Ovary (tissue), 10 donors: ENCODE results near the gene ANO7. TPM values are rescaled to one million over a fixed set of nuclear protein-coding genes. Genes with fewer than 3 reads are reported as not detected.

Source experiments
- DNase-seq, 5 donors: peaks; one replicate each; pipeline ENCODE4 v3.0.0-alpha.2; 2019 to 2020
- H3K27ac ChIP-seq, 2 donors: fragments of 200-600 bp; one replicate each; pipeline versions ENCODE4 v1.5.1 to v1.8.0; 2019 to 2022
- H3K27me3 ChIP-seq: fragments of 200-600 bp; one replicate; pipeline ENCODE4 v1.8.0; 2022
- H3K36me3 ChIP-seq: fragments of 200-600 bp; sonication (generic); one replicate; pipeline ENCODE4 v1.5.1; 2019
- H3K4me1 ChIP-seq: one replicate; pipeline ENCODE4 v1.8.1; 2013; ENCODE audit warnings: mild to moderate bottlenecking, moderate library complexity; ENCODE audit not compliant: insufficient read depth
- H3K4me3 ChIP-seq: fragments of 200-600 bp; sonication (generic); one replicate; pipeline ENCODE4 v1.5.1; 2017
- H3K9me3 ChIP-seq, 2 donors: fragments of 200-600 bp in 1 of 2; sonication (generic) in 1 of 2; one replicate each; pipeline versions ENCODE4 v1.5.1 to v1.8.1; 2013 to 2019; ENCODE audit warnings: mild to moderate bottlenecking in 1 of 2, moderate library complexity in 1 of 2
- CTCF ChIP-seq, 3 donors: fragments of 450-650 bp in 2 of 3; fragments of 200-600 bp in 1 of 3; IDR thresholded peaks; one replicate each; pipeline versions ENCODE4 v1.5.1 to v1.8.0; 2016 to 2022; ENCODE audit warnings: antibody characterized with exemption in 3 of 3, mild to moderate bottlenecking in 1 of 3
- EP300 ChIP-seq: sonication (generic); formaldehyde crosslinking; IDR thresholded peaks from one replicate; pipeline ENCODE4 v1.6.1; 2017; ENCODE audit warnings: antibody characterized with exemption
- POLR2A ChIP-seq: fragments of 450-650 bp; IDR thresholded peaks from one replicate; pipeline ENCODE4 v1.6.1; 2017; ENCODE audit warnings: antibody characterized with exemption, mild to moderate bottlenecking, moderate library complexity
- WGBS, 3 donors: extraction: QIAGEN DNeasy Blood & Tissue Kit in 1 of 3; methylation state at CpG; one replicate each; pipeline versions ENCODE4 v1.1.5 to v1.1.7; 2013 to 2017; 5-methylcytosine and 5-hydroxymethylcytosine counted together
- intact Hi-C, 4 donors: fragments of 100-400 bp; cut with DNase I; formaldehyde crosslinking; loops; one replicate each; pipeline versions ENCODE4 v1.11.0 to v1.15.1; 2022 to 2023
- long read RNA-seq, 3 donors: library from polyadenylated mRNA in 2 of 3; unstranded in 2 of 3; transcript quantifications; one replicate each; pipeline ENCODE4 v2.0.0 and lab custom pipeline, GENCODE V29; 2021 to 2026
- polyA plus RNA-seq, 2 donors: library from polyadenylated mRNA; stranded (reverse); fragments of 200-250 nt in 1 of 2; fragments of 350-450 nt in 1 of 2; fragmentation: Illumina TruSeq in 1 of 2; extraction: RNeasy Lipid Tissue Mini Kit (QIAGEN cat#74804) in 1 of 2; gene quantifications; one replicate each; pipeline ENCODE4 v1.2.3, GENCODE V29; 2013 to 2014
- total RNA-seq, 7 donors: library from RNA; depleted of rRNA in 2 of 7; stranded (reverse); fragments of >200 nt in 2 of 7; fragmentation: NEBNext Ultra II Directional in 3 of 7; extraction: Animal tissue kit (Norgen Biotek cat#: 25700) in 3 of 7; gene quantifications; one replicate each; pipeline versions ENCODE4 v1.1.0 to v1.2.4, GENCODE V29; 2016 to 2023
- donor health status: DM: no; HTN: no; CAD: no; lungs with moderate emphysema.
- donor health status: DM: no; HTN: no; CAD: no.
- donor health status: Bipolar disorder and iron deficiency.
- donor health status: DM: yes; HTN: yes; CAD: no.
- donor health status: DM: no; HTN: no; CAD: no.
- donor health status: DM: yes; HTN: yes; CAD: no.

The ANO7 gene
- total RNA-seq (1 to 10 TPM in 6 of 7 donors, under 1 TPM in 1; 0.92 to 6.5 (median 2.2) TPM), polyA plus RNA-seq (1 to 10 TPM in 1 of 2 donors, under 1 TPM in 1; 0.87 to 2.0 TPM)
- long read RNA-seq, donor 1, partial matches to known transcripts, result 0 of 42 reads
- long read RNA-seq, donor 1, other reads (novel, unspliced or antisense), result 42 of 42 reads
- long read RNA-seq, donor 2, partial matches to known transcripts, result 0 of 3 reads
- long read RNA-seq, donor 2, other reads (novel, unspliced or antisense), result 0 of 3 reads
- long read RNA-seq, donor 3, partial matches to known transcripts, result 0 of 3 reads
- long read RNA-seq, donor 3, other reads (novel, unspliced or antisense), result 3 of 3 reads

- WGBS, 3 donors, result 63 to 72% (median 67%) methylated on average over 21 of the region's 21 CpGs
- TF ChIP-seq CTCF (IDR thresholded peaks at IDR 0.05), result no peak
- no peak for TF ChIP-seq EP300
- TF ChIP-seq POLR2A, result no peak
- Histone ChIP-seq H3K27ac (no peak within 1 kb of the TSS), H3K4me1 (no peaks in the 10 kb centered on the region), H3K36me3 (no peaks in the 10 kb centered on the region), H3K27me3 (no peaks in the 10 kb centered on the region), H3K9me3 (no peaks in the 10 kb centered on the region), H3K4me3 (no peak within 1 kb of the TSS)
- DNase-seq, result no peak
- intact Hi-C loops, result no loop called here
Observed at GRCh38 chr2:241188361-241189092, at the start of gene ANO7. ANO7 (plus strand) TSS chr2:241188677; CDS start chr2:241190064, 1,387 bp downstream.

GRCh38 chr2:241139531-241140444 is 48.7 kb upstream of the ANO7 start:
- H3K36me3 ChIP-seq, result no peaks in the 10 kb centered on the region
- WGBS, 3 donors, result 95% methylated on average over 24 of the region's 24 CpGs
- no peaks in the 10 kb centered on the region for H3K27me3 ChIP-seq
- peak in 1 of 5 donors; percentile 21 for DNase-seq
- TF ChIP-seq CTCF (IDR thresholded peaks at IDR 0.05), result no peak
- no peak for TF ChIP-seq POLR2A
- TF ChIP-seq EP300, result no peak
- no peaks in the 10 kb centered on the region for H3K9me3 ChIP-seq
- no peaks in the 10 kb centered on the region for H3K4me1 ChIP-seq
- H3K27ac ChIP-seq, result no peak overlapping the region
- intact Hi-C loops, result no loop called here
- H3K4me3 ChIP-seq, result no peak overlapping the region

- no peak for TF ChIP-seq EP300
- TF ChIP-seq CTCF (IDR thresholded peaks at IDR 0.05), result no peak
- TF ChIP-seq POLR2A, result no peak
- 93 to 95% (median 93%) methylated on average over 10 of the region's 10 CpGs for WGBS, 3 donors
- H3K9me3 ChIP-seq, result no peaks in the 10 kb centered on the region
- no peaks in the 10 kb centered on the region for H3K36me3 ChIP-seq
- H3K4me1 ChIP-seq, result no peaks in the 10 kb centered on the region
- no peak overlapping the region for H3K4me3 ChIP-seq
- intact Hi-C loops, result no loop called here
- H3K27ac ChIP-seq, result no peak overlapping the region
- H3K27me3 ChIP-seq, result no peaks in the 10 kb centered on the region
- peak in 1 of 5 donors; percentile 9 for DNase-seq
Observed at GRCh38 chr2:241140445-241140840, 48.0 kb upstream of the ANO7 start.

GRCh38 chr2:241141214-241141770 is 47.2 kb upstream of the ANO7 start:
- 91 to 95% (median 93%) methylated on average over 14 of the region's 14 CpGs for WGBS, 3 donors
- H3K9me3 ChIP-seq, result no peaks in the 10 kb centered on the region
- intact Hi-C loops, result no loop called here
- no peak overlapping the region for H3K27ac ChIP-seq
- H3K36me3 ChIP-seq, result no peaks in the 10 kb centered on the region
- no peak for TF ChIP-seq EP300
- H3K27me3 ChIP-seq, result no peaks in the 10 kb centered on the region
- no peaks in the 10 kb centered on the region for H3K4me1 ChIP-seq
- DNase-seq, result no peak
- no peak overlapping the region for H3K4me3 ChIP-seq
